ENCODE results near the gene LEFTY1.

The LEFTY1 gene

GRCh38 chr1:225915538-225915991 is 26.6 kb upstream of the LEFTY1 start:
- DNase-seq, result no peak

- DNase-seq, result no peak
Measured at GRCh38 chr1:225914947-225915346, 26.0 kb upstream of the LEFTY1 start.

- DNase-seq, result no peak
Measured at GRCh38 chr1:225914391-225914790, 25.4 kb upstream of the LEFTY1 start.

GRCh38 chr1:225911191-225912130 is 22.5 kb upstream of the LEFTY1 start:
- peak; percentile 56 to 87 (median 70) for DNase-seq

- no peak for DNase-seq
Measured at GRCh38 chr1:225909477-225909876, 20.5 kb upstream of the LEFTY1 start.

- no peak for DNase-seq
Measured at GRCh38 chr1:225908773-225909172, 19.8 kb upstream of the LEFTY1 start.

- no peak for DNase-seq
Measured at GRCh38 chr1:225908013-225908640, 19.2 kb upstream of the LEFTY1 start.

GRCh38 chr1:225907341-225907740 is 18.4 kb upstream of the LEFTY1 start:
- DNase-seq, result no peak

GRCh38 chr1:225906467-225906866 is 17.5 kb upstream of the LEFTY1 start:
- DNase-seq, result no peak

- no peak for DNase-seq
Measured at GRCh38 chr1:225903623-225904022, 14.7 kb upstream of the LEFTY1 start.

- no peak for DNase-seq
Measured at GRCh38 chr1:225899044-225899925, 10.3 kb upstream of the LEFTY1 start.

GRCh38 chr1:225897595-225898514 is 8.9 kb upstream of the LEFTY1 start:
- DNase-seq, result no peak

- no peak for DNase-seq
Measured at GRCh38 chr1:225896937-225897549, 8.1 kb upstream of the LEFTY1 start.

GRCh38 chr1:225896494-225896893 is 7.5 kb upstream of the LEFTY1 start:
- no peak for DNase-seq

GRCh38 chr1:225892307-225892706 is 3.4 kb upstream of the LEFTY1 start:
- DNase-seq, result no peak

GRCh38 chr1:225891229-225891972 is 2.5 kb upstream of the LEFTY1 start:
- DNase-seq, result no peak

- DNase-seq, result no peak
Measured at GRCh38 chr1:225890346-225891228, 1.6 kb upstream of the LEFTY1 start.

GRCh38 chr1:225889743-225890142 is 797 bp upstream of the LEFTY1 start:
- DNase-seq, result no peak

GRCh38 chr1:225888289-225888897 is 553 bp downstream of the LEFTY1 start:
- no peak for DNase-seq
